OCI-LY3 (cell line): Measurements from ENCODE around the gene ACTG1.

Source experiments
- EZH2phosphoT487 ChIP-seq: fragments of 200-600 bp; shearing (Covaris generic); IDR thresholded peaks from 2 replicates; pipeline ENCODE4 v1.6.1; 2018; ENCODE audit warnings: antibody characterized with exemption, mixed run types, low read depth
- TF ChIP-seq, protein P1 (sequence below): fragments of 200-600, 300-600 bp; sonication (generic); IDR thresholded peaks from 2 replicates; pipeline ENCODE4 v1.5.1; 2014; ENCODE audit warnings: antibody characterized with exemption, low read length, low read depth

GRCh38 chr17:81524865-81525159 is 12.2 kb upstream of the ACTG1 start:
- TF ChIP-seq, protein P1, sequence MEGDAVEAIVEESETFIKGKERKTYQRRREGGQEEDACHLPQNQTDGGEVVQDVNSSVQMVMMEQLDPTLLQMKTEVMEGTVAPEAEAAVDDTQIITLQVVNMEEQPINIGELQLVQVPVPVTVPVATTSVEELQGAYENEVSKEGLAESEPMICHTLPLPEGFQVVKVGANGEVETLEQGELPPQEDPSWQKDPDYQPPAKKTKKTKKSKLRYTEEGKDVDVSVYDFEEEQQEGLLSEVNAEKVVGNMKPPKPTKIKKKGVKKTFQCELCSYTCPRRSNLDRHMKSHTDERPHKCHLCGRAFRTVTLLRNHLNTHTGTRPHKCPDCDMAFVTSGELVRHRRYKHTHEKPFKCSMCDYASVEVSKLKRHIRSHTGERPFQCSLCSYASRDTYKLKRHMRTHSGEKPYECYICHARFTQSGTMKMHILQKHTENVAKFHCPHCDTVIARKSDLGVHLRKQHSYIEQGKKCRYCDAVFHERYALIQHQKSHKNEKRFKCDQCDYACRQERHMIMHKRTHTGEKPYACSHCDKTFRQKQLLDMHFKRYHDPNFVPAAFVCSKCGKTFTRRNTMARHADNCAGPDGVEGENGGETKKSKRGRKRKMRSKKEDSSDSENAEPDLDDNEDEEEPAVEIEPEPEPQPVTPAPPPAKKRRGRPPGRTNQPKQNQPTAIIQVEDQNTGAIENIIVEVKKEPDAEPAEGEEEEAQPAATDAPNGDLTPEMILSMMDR: no peak
- no peak for TF ChIP-seq EZH2phosphoT487
